ENCODE measurements around the gene KCNAB2.

KCNAB2 gene

GRCh38 chr1:6080469-6080868 lies 34.8 kb downstream of the KCNAB2 start:
- Histone ChIP-seq H3K79me2 (no peaks in the 10 kb centered on the region), H3K4me1 (no peaks in the 10 kb centered on the region), H3K27me3 (ENCODE audit: control insufficient read depth, insufficient read depth, low read length) (no peaks in the 10 kb centered on the region), H3K27ac (no peak overlapping the region), H3K4me3 (ENCODE audit: low read depth, low read length) (no peak overlapping the region), H3K4me2 (ENCODE audit: low read length) (no peak overlapping the region), H3K9ac (no peak overlapping the region), H3K9me3 (ENCODE audit: control insufficient read depth, low read length) (no peaks in the 10 kb centered on the region), H2AFZ (no peak overlapping the region), H3K36me3 (ENCODE audit: control insufficient read depth, insufficient read depth, low read length) (no peaks in the 10 kb centered on the region)
- no peak for TF ChIP-seq CTCF (IDR thresholded peaks at IDR 0.05)

DNA sequence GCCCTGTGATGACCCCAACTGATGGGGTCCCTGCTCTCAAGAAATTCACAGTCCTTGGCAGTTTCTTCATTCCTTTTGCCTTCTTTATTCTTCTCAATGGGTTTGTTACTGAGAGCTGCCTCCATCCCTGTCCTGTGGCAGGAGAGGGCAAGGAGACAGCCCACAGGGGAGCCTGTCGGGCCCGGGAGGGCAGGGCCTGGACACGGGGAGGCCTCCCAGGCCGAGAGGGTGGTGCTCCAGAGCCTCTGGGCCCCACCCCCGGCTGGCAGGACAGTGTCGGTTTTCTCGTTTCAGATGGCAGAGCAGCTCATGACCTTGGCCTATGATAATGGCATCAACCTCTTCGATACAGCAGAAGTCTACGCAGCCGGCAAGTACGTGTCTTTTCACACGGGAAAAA lies 36.2 kb downstream of the KCNAB2 start:
- no peak for TF ChIP-seq CTCF (IDR thresholded peaks at IDR 0.05)
- Histone ChIP-seq H3K9ac (no peak overlapping the region), H3K4me3 (ENCODE audit: low read depth, low read length) (no peak overlapping the region), H3K36me3 (ENCODE audit: control insufficient read depth, insufficient read depth, low read length) (no peaks in the 10 kb centered on the region), H3K4me1 (no peaks in the 10 kb centered on the region), H3K4me2 (ENCODE audit: low read length) (no peak overlapping the region), H2AFZ (no peak overlapping the region), H3K79me2 (no peaks in the 10 kb centered on the region), H3K27me3 (ENCODE audit: control insufficient read depth, insufficient read depth, low read length) (no peaks in the 10 kb centered on the region), H3K27ac (no peak overlapping the region), H3K9me3 (ENCODE audit: control insufficient read depth, low read length) (no peaks in the 10 kb centered on the region)

GRCh38 chr1:6082430-6082971 lies 36.8 kb downstream of the KCNAB2 start:
- TF ChIP-seq CTCF (IDR thresholded peaks at IDR 0.05) = no peak
- Histone ChIP-seq H3K9ac (no peak overlapping the region), H3K36me3 (ENCODE audit: control insufficient read depth, insufficient read depth, low read length) (no peaks in the 10 kb centered on the region), H3K27me3 (ENCODE audit: control insufficient read depth, insufficient read depth, low read length) (no peaks in the 10 kb centered on the region), H3K4me3 (ENCODE audit: low read depth, low read length) (no peak overlapping the region), H3K4me2 (ENCODE audit: low read length) (no peak overlapping the region), H3K27ac (no peak overlapping the region), H3K79me2 (no peaks in the 10 kb centered on the region), H2AFZ (no peak overlapping the region), H3K4me1 (no peaks in the 10 kb centered on the region), H3K9me3 (ENCODE audit: control insufficient read depth, low read length) (no peaks in the 10 kb centered on the region)

- no peak overlapping the region for H2AFZ ChIP-seq
- no peaks in the 10 kb centered on the region for H3K79me2 ChIP-seq
- H3K36me3 ChIP-seq (ENCODE audit: control insufficient read depth, insufficient read depth, low read length) = no peaks in the 10 kb centered on the region
- no peak overlapping the region for H3K4me3 ChIP-seq (ENCODE audit: low read depth, low read length)
- H3K4me2 ChIP-seq (ENCODE audit: low read length) = no peak overlapping the region
- TF ChIP-seq CTCF (IDR thresholded peaks at IDR 0.05) = no peak
- no peak overlapping the region for H3K9ac ChIP-seq
- no peak overlapping the region for H3K27ac ChIP-seq
- no peaks in the 10 kb centered on the region for H3K9me3 ChIP-seq (ENCODE audit: control insufficient read depth, low read length)
- no peaks in the 10 kb centered on the region for H3K4me1 ChIP-seq
- H3K27me3 ChIP-seq (ENCODE audit: control insufficient read depth, insufficient read depth, low read length) = no peaks in the 10 kb centered on the region
Measured at GRCh38 chr1:6083385-6083784, 37.7 kb downstream of the KCNAB2 start.

GRCh38 chr1:6083801-6084446 lies 38.2 kb downstream of the KCNAB2 start:
- H3K27ac ChIP-seq = no peak overlapping the region

More at GRCh38 chr1:6083801-6084446, 38.2 kb downstream of the KCNAB2 start:
- no peaks in the 10 kb centered on the region for H3K27me3 ChIP-seq (ENCODE audit: control insufficient read depth, insufficient read depth, low read length)
- no peaks in the 10 kb centered on the region for H3K9me3 ChIP-seq (ENCODE audit: control insufficient read depth, low read length)
- no peaks in the 10 kb centered on the region for H3K36me3 ChIP-seq (ENCODE audit: control insufficient read depth, insufficient read depth, low read length)
- H2AFZ ChIP-seq = no peak overlapping the region
- no peaks in the 10 kb centered on the region for H3K4me1 ChIP-seq
- H3K79me2 ChIP-seq = no peaks in the 10 kb centered on the region
- no peak for TF ChIP-seq CTCF (IDR thresholded peaks at IDR 0.05)
- H3K4me3 ChIP-seq (ENCODE audit: low read depth, low read length) = no peak overlapping the region
- H3K9ac ChIP-seq = no peak overlapping the region
- H3K4me2 ChIP-seq (ENCODE audit: low read length) = no peak overlapping the region

Measured in parathyroid adenoma (tissue), 2 donors.